BJ (cell line): ENCODE data around the gene ANKRD11. TPM values are rescaled to one million over a fixed set of nuclear protein-coding genes. Genes with fewer than 3 reads are reported as not detected.

ENCODE experiments used
- CTCF ChIA-PET: fragments of 350-600 bp; formaldehyde crosslinking; extraction: SDS; loops from one replicate; lab custom pipeline; 2021; ENCODE audit warnings: antibody characterized with exemption, inconsistent platforms; lab: Yijun Ruan, JAX
- POLR2A ChIA-PET: fragments of 300-600 bp; sonication (Branson Sonifier 250); formaldehyde crosslinking; extraction: SDS; loops from one replicate; lab custom pipeline; 2021; ENCODE audit warnings: antibody characterized with exemption; lab: Charles Lee
- DNase-seq: peaks from one replicate; pipeline ENCODE4 v3.0.0-alpha.2; 2011; ENCODE audit warnings: low read depth
- H3K27me3 ChIP-seq: 2 replicates; pipeline ENCODE4 v1.6.0; 2011; ENCODE audit warnings: low read length; ENCODE audit not compliant: control insufficient read depth, insufficient read depth
- H3K36me3 ChIP-seq: 2 replicates; pipeline ENCODE4 v1.5.1; 2011; ENCODE audit warnings: low read length; ENCODE audit not compliant: control insufficient read depth, insufficient read depth
- H3K4me3 ChIP-seq: 2 replicates; pipeline ENCODE4 v1.5.1; 2011; ENCODE audit warnings: low read depth, mild to moderate bottlenecking, control low read depth, low read length
- polyA plus RNA-seq: library from polyadenylated mRNA; depleted of rRNA; stranded (reverse); fragments of >200 nt; gene quantifications from 2 replicates; pipeline ENCODE4 v1.2.3, GENCODE V29; 2011
- TF ChIP-seq, protein P1 (sequence below): IDR thresholded peaks from 2 replicates; pipeline ENCODE4 v1.5.1; 2011; ENCODE audit warnings: low read depth, mild to moderate bottlenecking, control low read depth, inconsistent platforms, low read length, moderate library complexity; ENCODE audit not compliant: insufficient read depth

Gene ANKRD11
- polyA plus RNA-seq, 1 experiment, result 61.8 TPM

DNA sequence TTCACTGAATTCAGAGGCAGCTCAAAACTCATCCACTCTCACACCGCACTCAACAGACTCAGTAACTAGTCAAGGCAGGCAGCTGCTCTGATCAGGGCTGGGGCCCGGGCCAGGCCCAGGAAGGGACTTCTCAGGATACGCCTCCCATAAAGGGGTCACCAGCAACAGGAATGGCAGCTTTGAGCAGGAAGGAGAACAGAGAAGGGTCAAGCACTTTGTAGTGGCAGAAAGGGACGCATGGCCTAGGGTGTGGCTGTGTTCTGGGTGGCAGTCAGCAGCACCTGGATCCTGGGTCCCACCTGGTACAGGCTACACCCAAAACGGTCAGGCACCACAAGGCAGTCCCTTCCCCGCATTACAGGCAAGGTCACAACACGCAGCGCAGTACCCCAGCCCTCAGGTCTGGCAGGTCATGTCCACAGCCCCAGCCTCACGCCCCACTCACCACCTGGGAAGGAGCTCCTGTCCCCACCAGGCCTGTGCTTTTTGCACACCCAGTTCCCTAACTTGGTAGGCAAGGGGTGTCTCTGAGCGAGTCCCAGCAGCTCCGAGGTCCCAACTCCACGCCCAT is 173.2 kb downstream of the ANKRD11 start:
- no peaks in the 10 kb centered on the region for H3K27me3 ChIP-seq
- H3K4me3 ChIP-seq, result no peak overlapping the region
- CTCF ChIA-PET, result interaction anchor here (0.7 to 1.6 kb wide), 3 partner anchors 9 to 200 kb away, joined by 3 to 7 read pairs (median 3); no protein-coding TSS in a partner anchor
- TF ChIP-seq, protein P1, sequence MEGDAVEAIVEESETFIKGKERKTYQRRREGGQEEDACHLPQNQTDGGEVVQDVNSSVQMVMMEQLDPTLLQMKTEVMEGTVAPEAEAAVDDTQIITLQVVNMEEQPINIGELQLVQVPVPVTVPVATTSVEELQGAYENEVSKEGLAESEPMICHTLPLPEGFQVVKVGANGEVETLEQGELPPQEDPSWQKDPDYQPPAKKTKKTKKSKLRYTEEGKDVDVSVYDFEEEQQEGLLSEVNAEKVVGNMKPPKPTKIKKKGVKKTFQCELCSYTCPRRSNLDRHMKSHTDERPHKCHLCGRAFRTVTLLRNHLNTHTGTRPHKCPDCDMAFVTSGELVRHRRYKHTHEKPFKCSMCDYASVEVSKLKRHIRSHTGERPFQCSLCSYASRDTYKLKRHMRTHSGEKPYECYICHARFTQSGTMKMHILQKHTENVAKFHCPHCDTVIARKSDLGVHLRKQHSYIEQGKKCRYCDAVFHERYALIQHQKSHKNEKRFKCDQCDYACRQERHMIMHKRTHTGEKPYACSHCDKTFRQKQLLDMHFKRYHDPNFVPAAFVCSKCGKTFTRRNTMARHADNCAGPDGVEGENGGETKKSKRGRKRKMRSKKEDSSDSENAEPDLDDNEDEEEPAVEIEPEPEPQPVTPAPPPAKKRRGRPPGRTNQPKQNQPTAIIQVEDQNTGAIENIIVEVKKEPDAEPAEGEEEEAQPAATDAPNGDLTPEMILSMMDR, result no peak
- POLR2A ChIA-PET, result no interaction called here
- peaks cover 13% of the 10 kb centered on the region for H3K36me3 ChIP-seq
- no peak for DNase-seq

DNA sequence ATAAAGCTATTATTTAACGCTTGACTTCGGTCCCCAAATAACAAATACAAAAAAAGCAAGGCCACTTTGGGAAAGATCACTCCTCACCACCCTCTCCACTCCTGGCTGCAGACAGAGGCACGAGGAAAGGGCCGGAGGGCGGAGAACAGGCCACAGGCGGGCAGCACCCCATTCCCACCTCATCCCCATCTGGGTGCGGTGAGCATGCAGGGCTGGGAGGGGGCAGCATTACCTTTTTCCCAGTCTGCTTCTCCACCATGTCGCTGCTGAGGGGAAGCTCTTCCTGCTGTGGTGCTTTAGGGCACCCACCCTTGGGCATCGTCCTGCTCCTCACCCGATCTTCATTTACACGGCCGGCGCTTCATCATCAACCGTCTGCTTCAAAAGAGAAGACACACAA is 173.7 kb downstream of the ANKRD11 start:
- DNase-seq, result no peak
- ChIA-PET CTCF (interaction anchor here (0.7 to 1.6 kb wide), 3 partner anchors 9 to 200 kb away, joined by 3 to 7 read pairs (median 3); no protein-coding TSS in a partner anchor), POLR2A (no interaction called here)
- no peak overlapping the region for H3K4me3 ChIP-seq
- TF ChIP-seq, protein P1, result no peak
- H3K27me3 ChIP-seq, result no peaks in the 10 kb centered on the region
- H3K36me3 ChIP-seq, result peaks cover 15% of the 10 kb centered on the region

DNA sequence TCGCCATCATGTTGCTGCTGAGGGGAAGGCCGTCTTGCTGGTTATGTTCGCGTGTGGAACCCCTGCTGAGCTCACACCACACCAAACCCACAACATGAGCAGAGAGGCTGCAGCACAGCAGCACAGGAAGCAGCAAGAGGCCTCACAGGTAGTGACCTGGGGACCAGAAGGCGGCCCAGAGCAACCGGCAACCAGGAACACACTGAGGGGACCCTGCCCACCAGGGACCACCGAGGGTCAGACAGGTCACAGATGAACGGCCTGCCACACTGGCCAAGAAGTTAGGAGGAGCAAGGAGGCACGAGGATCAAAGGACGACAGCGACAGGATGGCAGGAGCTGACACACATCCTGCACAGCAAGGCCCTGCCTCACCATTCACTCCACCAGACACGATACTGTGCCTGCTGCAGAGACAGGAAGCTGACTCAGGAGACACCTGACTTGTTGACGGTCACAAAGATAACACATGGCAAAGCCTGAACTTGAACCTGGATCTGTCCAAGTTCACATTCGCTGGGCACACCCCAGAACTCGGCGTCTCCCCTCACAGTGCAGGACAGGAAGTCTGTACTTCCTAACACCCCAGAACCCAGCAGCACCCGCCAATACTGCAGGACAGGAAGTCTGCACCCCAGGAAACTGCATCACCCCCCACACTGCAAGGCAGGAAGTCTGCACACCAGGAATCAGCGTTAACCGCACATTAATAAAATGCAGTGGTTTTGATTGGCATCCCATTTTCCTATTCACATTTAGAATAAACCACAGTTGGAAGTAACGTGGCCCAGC is 174.4 kb downstream of the ANKRD11 start:
- POLR2A ChIA-PET, result no interaction called here
- TF ChIP-seq, protein P1, result no peak
- no peaks in the 10 kb centered on the region for H3K27me3 ChIP-seq
- H3K36me3 ChIP-seq, result peaks cover 15% of the 10 kb centered on the region
- CTCF ChIA-PET, result interaction anchor here (0.7 to 1.6 kb wide), 3 partner anchors 8 to 201 kb away, joined by 3 to 7 read pairs (median 3); no protein-coding TSS in a partner anchor
- no peak overlapping the region for H3K4me3 ChIP-seq
- no peak for DNase-seq

DNA sequence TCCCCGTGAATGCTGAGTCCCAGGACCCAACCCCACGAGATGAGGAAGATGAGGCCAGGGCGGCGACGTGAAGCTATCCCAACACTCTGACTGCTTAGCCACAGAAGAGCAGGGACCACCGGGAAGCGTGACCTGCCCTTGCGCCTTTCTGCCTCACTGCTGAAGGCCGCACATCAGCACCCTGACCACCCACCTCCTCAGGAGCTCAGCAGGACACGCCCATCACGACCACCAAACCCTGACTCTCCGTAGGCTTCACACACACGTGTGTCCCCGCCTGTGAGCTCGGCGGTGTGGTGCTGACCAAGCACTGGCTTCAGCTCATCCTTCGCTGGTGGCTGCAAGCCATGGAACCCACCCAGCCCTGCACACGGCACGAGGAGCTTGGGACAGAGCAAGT is 175.1 kb downstream of the ANKRD11 start:
- ChIA-PET POLR2A (no interaction called here), CTCF (no interaction called here)
- TF ChIP-seq, protein P1, result no peak
- H3K4me3 ChIP-seq, result no peak overlapping the region
- H3K27me3 ChIP-seq, result no peaks in the 10 kb centered on the region
- peaks cover 15% of the 10 kb centered on the region for H3K36me3 ChIP-seq
- DNase-seq, result no peak

DNA sequence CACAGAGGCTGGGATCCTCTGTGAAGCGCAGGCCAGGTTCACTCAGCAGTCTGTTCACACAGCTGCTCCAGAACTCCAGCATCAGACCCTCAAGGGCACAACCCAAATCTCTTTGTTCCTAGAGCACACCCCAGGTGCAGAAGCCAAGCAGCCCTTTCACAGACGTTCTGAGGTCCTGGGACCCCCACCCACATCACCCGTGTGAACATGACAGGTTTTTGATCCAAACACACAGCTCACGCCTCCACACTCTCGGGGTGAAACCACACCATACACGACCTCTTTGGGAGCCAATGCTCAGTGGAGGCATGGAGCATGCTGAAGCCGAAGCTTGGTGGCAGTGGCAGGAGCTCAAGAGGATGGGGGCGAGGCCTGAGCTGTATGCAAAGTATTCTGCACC is 175.5 kb downstream of the ANKRD11 start:
- TF ChIP-seq, protein P1, result no peak
- H3K4me3 ChIP-seq, result no peak overlapping the region
- H3K27me3 ChIP-seq, result no peaks in the 10 kb centered on the region
- POLR2A ChIA-PET, result no interaction called here
- DNase-seq, result no peak
- H3K36me3 ChIP-seq, result peaks cover 17% of the 10 kb centered on the region
- CTCF ChIA-PET, result no interaction called here
